WTC11 (cell line): ENCODE results near the gene FMNL2. TPM values are rescaled to one million over a fixed set of nuclear protein-coding genes. Genes with fewer than 3 reads are reported as not detected.

Experiments used
- ATAC-seq: fragments of 200-7000 bp; cut with Tn5 transposase; 2 replicates; pipeline ENCODE4 v1.10.0; 2021; ENCODE audit warnings: mild to moderate bottlenecking, moderate library complexity
- CTCF ChIA-PET: fragments of 300-600 bp; sonication (Branson Sonifier 250); formaldehyde crosslinking; loops from one replicate; lab custom pipeline; 2021; ENCODE audit warnings: antibody characterized with exemption; lab: Charles Lee
- POLR2A ChIA-PET: fragments of 350-600 bp; sonication (Branson Sonifier 250); formaldehyde crosslinking; loops from one replicate; lab custom pipeline; 2021; ENCODE audit warnings: antibody characterized with exemption; lab: Charles Lee
- DNase-seq: peaks from one replicate; pipeline ENCODE4 v3.0.0; 2021; ENCODE audit warnings: low spot score
- H3K27ac Mint-ChIP-seq: 2 replicates; pipeline ENCODE4 v1.8.0; 2021; ENCODE audit warnings: mixed read lengths
- H3K27me3 Mint-ChIP-seq: 2 replicates; pipeline ENCODE4 v1.8.0; 2021; ENCODE audit warnings: low read depth, mild to moderate bottlenecking, moderate library complexity, mixed read lengths
- H3K36me3 Mint-ChIP-seq: 2 replicates; pipeline ENCODE4 v1.8.0; 2021; ENCODE audit warnings: mixed read lengths
- H3K4me1 Mint-ChIP-seq: 2 replicates; pipeline ENCODE4 v1.8.0; 2022; ENCODE audit warnings: mixed read lengths
- H3K4me3 Mint-ChIP-seq: 2 replicates; pipeline ENCODE4 v1.8.0; 2021; ENCODE audit warnings: mild to moderate bottlenecking, moderate library complexity, mixed read lengths
- H3K9me3 Mint-ChIP-seq: 2 replicates; pipeline ENCODE4 v1.8.0; 2021; ENCODE audit warnings: mixed read lengths
- FOXP1 ChIP-seq: sonication (generic); formaldehyde crosslinking; IDR thresholded peaks from 2 replicates; pipeline ENCODE4 v1.8.0; 2022; ENCODE audit warnings: missing genetic modification reagents, mild to moderate bottlenecking, moderate library complexity, borderline replicate concordance
- GRHL2 ChIP-seq: fragments of 250-450 bp; sonication (Bioruptor Pico); IDR thresholded peaks from 2 replicates; pipeline ENCODE4 v1.8.0; 2022; ENCODE audit warnings: mild to moderate bottlenecking, moderate library complexity; ENCODE audit not compliant: insufficient replicate concordance, severe bottlenecking
- GTF2I ChIP-seq: fragments of 250-450 bp; sonication (Bioruptor Pico); conservative IDR thresholded peaks from 2 replicates; pipeline ENCODE4 v1.4.0; 2021; ENCODE audit warnings: mild to moderate bottlenecking
- HMGA2 ChIP-seq: fragments of 250-450 bp; sonication (Bioruptor Pico); IDR thresholded peaks from 2 replicates; pipeline ENCODE4 v1.4.0; 2021; ENCODE audit warnings: mild to moderate bottlenecking, moderate library complexity
- IRF2 ChIP-seq: sonication (generic); formaldehyde crosslinking; IDR thresholded peaks from 2 replicates; pipeline ENCODE4 v1.8.0; 2022; ENCODE audit warnings: low read depth, missing genetic modification reagents, borderline replicate concordance
- JUN ChIP-seq: sonication (generic); formaldehyde crosslinking; IDR thresholded peaks from 2 replicates; pipeline ENCODE4 v1.8.0; 2023; ENCODE audit warnings: mild to moderate bottlenecking, missing genetic modification reagents
- SMAD4 ChIP-seq: sonication (generic); formaldehyde crosslinking; IDR thresholded peaks from 2 replicates; pipeline ENCODE4 v1.8.0; 2022; ENCODE audit warnings: mild to moderate bottlenecking, missing genetic modification reagents
- SOX15 ChIP-seq: fragments of 250-450 bp; sonication (Bioruptor Pico); IDR thresholded peaks from 2 replicates; pipeline ENCODE4 v1.9.0; 2021; ENCODE audit warnings: mild to moderate bottlenecking
- TEAD1 ChIP-seq: sonication (generic); formaldehyde crosslinking; IDR thresholded peaks from 2 replicates; pipeline ENCODE4 v1.8.0; 2022; ENCODE audit warnings: mild to moderate bottlenecking, missing genetic modification reagents
- TP53 ChIP-seq: sonication (generic); formaldehyde crosslinking; IDR thresholded peaks from 2 replicates; pipeline ENCODE4 v1.8.1; 2023; ENCODE audit warnings: mild to moderate bottlenecking, missing genetic modification reagents
- ZBTB21 ChIP-seq: sonication (generic); formaldehyde crosslinking; IDR thresholded peaks from 2 replicates; pipeline ENCODE4 v1.8.1; 2023; ENCODE audit warnings: mild to moderate bottlenecking, missing genetic modification reagents, borderline replicate concordance
- total RNA-seq: library from RNA; stranded (reverse); gene quantifications from 3 replicates; pipeline ENCODE4 v1.2.3, GENCODE V29; 2021
- TF ChIP-seq, protein P1 (sequence below): fragments of 200-600 bp; IDR thresholded peaks from 2 replicates; pipeline ENCODE4 v1.8.0; 2022; ENCODE audit warnings: antibody characterized with exemption
- TF ChIP-seq, protein P2 (sequence below): sonication (generic); formaldehyde crosslinking; IDR thresholded peaks from 2 replicates; pipeline ENCODE4 v1.8.0; 2023; ENCODE audit warnings: mild to moderate bottlenecking, missing genetic modification reagents
- TF ChIP-seq, protein P3 (sequence below): fragments of 250-450 bp; sonication (Bioruptor Pico); IDR thresholded peaks from 2 replicates; pipeline ENCODE4 v1.9.0; 2021; ENCODE audit warnings: mild to moderate bottlenecking, borderline replicate concordance
- TF ChIP-seq, protein P4 (sequence below): sonication (generic); formaldehyde crosslinking; IDR thresholded peaks from 2 replicates; pipeline ENCODE4 v1.8.1; 2023; ENCODE audit warnings: mild to moderate bottlenecking, moderate library complexity, missing genetic modification reagents
- TF ChIP-seq, protein P5 (sequence below): sonication (generic); formaldehyde crosslinking; IDR thresholded peaks from 2 replicates; pipeline ENCODE4 v1.8.1; 2023; ENCODE audit warnings: mild to moderate bottlenecking, missing genetic modification reagents
- TF ChIP-seq, protein P6 (sequence below): sonication (generic); formaldehyde crosslinking; IDR thresholded peaks from 2 replicates; pipeline ENCODE4 v1.8.0; 2022; ENCODE audit warnings: mild to moderate bottlenecking, missing genetic modification reagents
- TF ChIP-seq, protein P7 (sequence below): sonication (generic); formaldehyde crosslinking; IDR thresholded peaks from 2 replicates; pipeline ENCODE4 v1.8.0; 2022; ENCODE audit warnings: mild to moderate bottlenecking, missing genetic modification reagents

FMNL2 gene
- total RNA-seq, 1 experiment from 2014 or later, result 43.0 TPM

DNA sequence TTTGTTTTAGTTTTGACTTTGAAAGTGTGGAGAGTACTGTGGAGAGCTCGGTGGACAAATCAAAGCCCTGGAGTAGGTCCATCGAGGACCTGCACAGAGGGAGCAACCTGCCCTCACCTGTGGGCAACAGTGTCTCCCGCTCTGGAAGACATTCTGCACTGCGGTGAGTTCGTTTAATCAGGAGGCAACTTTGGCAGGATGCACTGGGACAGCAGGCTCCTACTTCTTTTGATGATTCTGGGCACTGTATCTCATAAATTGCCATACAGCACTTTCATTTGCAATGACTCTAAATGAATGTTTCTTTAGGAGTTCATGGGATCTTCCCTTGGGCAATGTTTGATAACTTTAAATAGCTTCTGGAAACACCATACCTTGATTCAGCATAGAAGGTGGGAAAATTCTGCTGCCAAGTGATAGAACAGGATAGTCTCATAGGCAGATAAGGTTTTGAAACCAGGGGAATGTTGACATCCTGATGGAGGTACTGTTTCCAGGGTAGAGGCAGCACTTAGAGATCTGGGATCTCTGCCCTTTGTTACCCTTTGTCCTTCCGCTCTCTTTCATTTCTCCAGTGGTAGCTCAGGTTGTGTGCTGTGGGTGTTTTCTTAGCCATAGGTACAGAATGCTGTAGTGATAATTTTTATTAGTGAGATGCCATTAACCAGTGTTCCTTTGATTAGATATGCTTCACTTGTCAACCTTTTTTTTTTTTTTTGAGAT is 226.1 kb downstream of the FMNL2 start:
- Mint-ChIP-seq H3K9me3 (no peaks in the 10 kb centered on the region), H3K4me1 (peaks cover 14% of the 10 kb centered on the region), H3K27ac (no peak overlapping the region), H3K27me3 (no peaks in the 10 kb centered on the region), H3K36me3 (peaks cover 15% of the 10 kb centered on the region), H3K4me3 (no peak overlapping the region)
- POLR2A ChIA-PET, result interaction anchor here (0.5 kb wide), 1 partner anchor 376 kb away, joined by 3 read pairs; no protein-coding TSS in a partner anchor
- DNase-seq (no peak), ATAC-seq (no peak)
- CTCF ChIA-PET, result interaction anchor here (1.0 kb wide), 1 partner anchor 8 kb away, joined by 4 read pairs; no protein-coding TSS in a partner anchor
- TF ChIP-seq IRF2 (CRISPR knock-in tag) (no peak), FOXP1 (CRISPR knock-in tag) (no peak), TEAD1 (CRISPR knock-in tag) (no peak), TP53 (CRISPR knock-in tag) (no peak)
- TF ChIP-seq, protein P1, sequence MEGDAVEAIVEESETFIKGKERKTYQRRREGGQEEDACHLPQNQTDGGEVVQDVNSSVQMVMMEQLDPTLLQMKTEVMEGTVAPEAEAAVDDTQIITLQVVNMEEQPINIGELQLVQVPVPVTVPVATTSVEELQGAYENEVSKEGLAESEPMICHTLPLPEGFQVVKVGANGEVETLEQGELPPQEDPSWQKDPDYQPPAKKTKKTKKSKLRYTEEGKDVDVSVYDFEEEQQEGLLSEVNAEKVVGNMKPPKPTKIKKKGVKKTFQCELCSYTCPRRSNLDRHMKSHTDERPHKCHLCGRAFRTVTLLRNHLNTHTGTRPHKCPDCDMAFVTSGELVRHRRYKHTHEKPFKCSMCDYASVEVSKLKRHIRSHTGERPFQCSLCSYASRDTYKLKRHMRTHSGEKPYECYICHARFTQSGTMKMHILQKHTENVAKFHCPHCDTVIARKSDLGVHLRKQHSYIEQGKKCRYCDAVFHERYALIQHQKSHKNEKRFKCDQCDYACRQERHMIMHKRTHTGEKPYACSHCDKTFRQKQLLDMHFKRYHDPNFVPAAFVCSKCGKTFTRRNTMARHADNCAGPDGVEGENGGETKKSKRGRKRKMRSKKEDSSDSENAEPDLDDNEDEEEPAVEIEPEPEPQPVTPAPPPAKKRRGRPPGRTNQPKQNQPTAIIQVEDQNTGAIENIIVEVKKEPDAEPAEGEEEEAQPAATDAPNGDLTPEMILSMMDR, result no peak

DNA sequence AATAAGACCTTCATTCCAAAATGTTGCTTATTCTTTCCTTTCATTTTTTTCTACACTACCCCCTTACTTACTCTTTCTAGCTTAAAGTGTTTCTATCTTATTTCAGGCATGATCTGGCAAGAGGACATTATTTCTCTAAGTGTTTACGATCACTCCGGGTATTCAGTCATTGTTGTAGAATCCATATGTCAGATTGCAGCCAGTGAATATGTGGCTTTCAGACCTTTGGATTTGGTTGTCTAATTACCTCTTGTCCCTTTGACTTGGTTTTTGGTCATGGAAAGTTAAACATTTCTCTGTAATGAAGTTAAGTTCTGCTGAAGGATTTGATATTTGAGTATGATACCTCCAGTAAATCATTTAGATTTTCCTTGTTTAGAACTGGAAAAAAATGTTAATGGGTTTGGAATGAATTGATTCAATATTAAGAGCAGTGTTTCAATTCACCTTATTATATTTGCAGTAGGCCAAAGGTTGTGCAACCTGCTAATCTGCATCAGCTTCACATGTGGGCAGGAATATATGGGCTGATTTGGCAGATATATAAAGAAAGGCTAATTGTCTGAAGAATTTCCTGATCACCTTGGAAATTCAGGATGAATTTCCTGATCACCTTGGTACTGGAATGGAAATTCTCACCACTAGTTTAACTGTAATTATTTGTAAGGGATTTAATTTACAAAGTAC is 227.4 kb downstream of the FMNL2 start:
- H3K36me3 Mint-ChIP-seq, result peaks cover 15% of the 10 kb centered on the region
- no peak for DNase-seq
- ATAC-seq, result no peak
- H3K4me1 Mint-ChIP-seq, result peaks cover 5% of the 10 kb centered on the region
- ChIA-PET CTCF (no interaction called here), POLR2A (no interaction called here)
- H3K4me3 Mint-ChIP-seq, result no peak overlapping the region
- H3K9me3 Mint-ChIP-seq, result no peaks in the 10 kb centered on the region
- 0 out of 2 replicates have a peak overlapping the region, but pooled peaks have one; percentile 3 for H3K27ac Mint-ChIP-seq
- H3K27me3 Mint-ChIP-seq, result no peaks in the 10 kb centered on the region
- TF ChIP-seq GTF2I (CRISPR knock-in tag) (no peak), GRHL2 (no peak), JUN (CRISPR knock-in tag) (no peak), SMAD4 (CRISPR knock-in tag) (no peak), HMGA2 (CRISPR knock-in tag) (no peak), SOX15 (CRISPR knock-in tag) (no peak), ZBTB21 (CRISPR knock-in tag) (no peak)
- TF ChIP-seq, protein P2, sequence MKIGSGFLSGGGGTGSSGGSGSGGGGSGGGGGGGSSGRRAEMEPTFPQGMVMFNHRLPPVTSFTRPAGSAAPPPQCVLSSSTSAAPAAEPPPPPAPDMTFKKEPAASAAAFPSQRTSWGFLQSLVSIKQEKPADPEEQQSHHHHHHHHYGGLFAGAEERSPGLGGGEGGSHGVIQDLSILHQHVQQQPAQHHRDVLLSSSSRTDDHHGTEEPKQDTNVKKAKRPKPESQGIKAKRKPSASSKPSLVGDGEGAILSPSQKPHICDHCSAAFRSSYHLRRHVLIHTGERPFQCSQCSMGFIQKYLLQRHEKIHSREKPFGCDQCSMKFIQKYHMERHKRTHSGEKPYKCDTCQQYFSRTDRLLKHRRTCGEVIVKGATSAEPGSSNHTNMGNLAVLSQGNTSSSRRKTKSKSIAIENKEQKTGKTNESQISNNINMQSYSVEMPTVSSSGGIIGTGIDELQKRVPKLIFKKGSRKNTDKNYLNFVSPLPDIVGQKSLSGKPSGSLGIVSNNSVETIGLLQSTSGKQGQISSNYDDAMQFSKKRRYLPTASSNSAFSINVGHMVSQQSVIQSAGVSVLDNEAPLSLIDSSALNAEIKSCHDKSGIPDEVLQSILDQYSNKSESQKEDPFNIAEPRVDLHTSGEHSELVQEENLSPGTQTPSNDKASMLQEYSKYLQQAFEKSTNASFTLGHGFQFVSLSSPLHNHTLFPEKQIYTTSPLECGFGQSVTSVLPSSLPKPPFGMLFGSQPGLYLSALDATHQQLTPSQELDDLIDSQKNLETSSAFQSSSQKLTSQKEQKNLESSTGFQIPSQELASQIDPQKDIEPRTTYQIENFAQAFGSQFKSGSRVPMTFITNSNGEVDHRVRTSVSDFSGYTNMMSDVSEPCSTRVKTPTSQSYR, result no peak
- TF ChIP-seq, protein P3, sequence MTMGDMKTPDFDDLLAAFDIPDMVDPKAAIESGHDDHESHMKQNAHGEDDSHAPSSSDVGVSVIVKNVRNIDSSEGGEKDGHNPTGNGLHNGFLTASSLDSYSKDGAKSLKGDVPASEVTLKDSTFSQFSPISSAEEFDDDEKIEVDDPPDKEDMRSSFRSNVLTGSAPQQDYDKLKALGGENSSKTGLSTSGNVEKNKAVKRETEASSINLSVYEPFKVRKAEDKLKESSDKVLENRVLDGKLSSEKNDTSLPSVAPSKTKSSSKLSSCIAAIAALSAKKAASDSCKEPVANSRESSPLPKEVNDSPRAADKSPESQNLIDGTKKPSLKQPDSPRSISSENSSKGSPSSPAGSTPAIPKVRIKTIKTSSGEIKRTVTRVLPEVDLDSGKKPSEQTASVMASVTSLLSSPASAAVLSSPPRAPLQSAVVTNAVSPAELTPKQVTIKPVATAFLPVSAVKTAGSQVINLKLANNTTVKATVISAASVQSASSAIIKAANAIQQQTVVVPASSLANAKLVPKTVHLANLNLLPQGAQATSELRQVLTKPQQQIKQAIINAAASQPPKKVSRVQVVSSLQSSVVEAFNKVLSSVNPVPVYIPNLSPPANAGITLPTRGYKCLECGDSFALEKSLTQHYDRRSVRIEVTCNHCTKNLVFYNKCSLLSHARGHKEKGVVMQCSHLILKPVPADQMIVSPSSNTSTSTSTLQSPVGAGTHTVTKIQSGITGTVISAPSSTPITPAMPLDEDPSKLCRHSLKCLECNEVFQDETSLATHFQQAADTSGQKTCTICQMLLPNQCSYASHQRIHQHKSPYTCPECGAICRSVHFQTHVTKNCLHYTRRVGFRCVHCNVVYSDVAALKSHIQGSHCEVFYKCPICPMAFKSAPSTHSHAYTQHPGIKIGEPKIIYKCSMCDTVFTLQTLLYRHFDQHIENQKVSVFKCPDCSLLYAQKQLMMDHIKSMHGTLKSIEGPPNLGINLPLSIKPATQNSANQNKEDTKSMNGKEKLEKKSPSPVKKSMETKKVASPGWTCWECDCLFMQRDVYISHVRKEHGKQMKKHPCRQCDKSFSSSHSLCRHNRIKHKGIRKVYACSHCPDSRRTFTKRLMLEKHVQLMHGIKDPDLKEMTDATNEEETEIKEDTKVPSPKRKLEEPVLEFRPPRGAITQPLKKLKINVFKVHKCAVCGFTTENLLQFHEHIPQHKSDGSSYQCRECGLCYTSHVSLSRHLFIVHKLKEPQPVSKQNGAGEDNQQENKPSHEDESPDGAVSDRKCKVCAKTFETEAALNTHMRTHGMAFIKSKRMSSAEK (CRISPR knock-in tag), result no peak
- TF ChIP-seq, protein P4, sequence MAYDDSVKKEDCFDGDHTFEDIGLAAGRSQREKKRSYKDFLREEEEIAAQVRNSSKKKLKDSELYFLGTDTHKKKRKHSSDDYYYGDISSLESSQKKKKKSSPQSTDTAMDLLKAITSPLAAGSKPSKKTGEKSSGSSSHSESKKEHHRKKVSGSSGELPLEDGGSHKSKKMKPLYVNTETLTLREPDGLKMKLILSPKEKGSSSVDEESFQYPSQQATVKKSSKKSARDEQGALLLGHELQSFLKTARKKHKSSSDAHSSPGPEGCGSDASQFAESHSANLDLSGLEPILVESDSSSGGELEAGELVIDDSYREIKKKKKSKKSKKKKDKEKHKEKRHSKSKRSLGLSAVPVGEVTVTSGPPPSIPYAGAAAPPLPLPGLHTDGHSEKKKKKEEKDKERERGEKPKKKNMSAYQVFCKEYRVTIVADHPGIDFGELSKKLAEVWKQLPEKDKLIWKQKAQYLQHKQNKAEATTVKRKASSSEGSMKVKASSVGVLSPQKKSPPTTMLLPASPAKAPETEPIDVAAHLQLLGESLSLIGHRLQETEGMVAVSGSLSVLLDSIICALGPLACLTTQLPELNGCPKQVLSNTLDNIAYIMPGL (CRISPR knock-in tag), result no peak
- TF ChIP-seq, protein P5, sequence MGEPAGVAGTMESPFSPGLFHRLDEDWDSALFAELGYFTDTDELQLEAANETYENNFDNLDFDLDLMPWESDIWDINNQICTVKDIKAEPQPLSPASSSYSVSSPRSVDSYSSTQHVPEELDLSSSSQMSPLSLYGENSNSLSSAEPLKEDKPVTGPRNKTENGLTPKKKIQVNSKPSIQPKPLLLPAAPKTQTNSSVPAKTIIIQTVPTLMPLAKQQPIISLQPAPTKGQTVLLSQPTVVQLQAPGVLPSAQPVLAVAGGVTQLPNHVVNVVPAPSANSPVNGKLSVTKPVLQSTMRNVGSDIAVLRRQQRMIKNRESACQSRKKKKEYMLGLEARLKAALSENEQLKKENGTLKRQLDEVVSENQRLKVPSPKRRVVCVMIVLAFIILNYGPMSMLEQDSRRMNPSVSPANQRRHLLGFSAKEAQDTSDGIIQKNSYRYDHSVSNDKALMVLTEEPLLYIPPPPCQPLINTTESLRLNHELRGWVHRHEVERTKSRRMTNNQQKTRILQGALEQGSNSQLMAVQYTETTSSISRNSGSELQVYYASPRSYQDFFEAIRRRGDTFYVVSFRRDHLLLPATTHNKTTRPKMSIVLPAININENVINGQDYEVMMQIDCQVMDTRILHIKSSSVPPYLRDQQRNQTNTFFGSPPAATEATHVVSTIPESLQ (CRISPR knock-in tag), result no peak
- TF ChIP-seq, protein P6, sequence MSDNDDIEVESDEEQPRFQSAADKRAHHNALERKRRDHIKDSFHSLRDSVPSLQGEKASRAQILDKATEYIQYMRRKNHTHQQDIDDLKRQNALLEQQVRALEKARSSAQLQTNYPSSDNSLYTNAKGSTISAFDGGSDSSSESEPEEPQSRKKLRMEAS (CRISPR knock-in tag), result no peak
- TF ChIP-seq, protein P7, sequence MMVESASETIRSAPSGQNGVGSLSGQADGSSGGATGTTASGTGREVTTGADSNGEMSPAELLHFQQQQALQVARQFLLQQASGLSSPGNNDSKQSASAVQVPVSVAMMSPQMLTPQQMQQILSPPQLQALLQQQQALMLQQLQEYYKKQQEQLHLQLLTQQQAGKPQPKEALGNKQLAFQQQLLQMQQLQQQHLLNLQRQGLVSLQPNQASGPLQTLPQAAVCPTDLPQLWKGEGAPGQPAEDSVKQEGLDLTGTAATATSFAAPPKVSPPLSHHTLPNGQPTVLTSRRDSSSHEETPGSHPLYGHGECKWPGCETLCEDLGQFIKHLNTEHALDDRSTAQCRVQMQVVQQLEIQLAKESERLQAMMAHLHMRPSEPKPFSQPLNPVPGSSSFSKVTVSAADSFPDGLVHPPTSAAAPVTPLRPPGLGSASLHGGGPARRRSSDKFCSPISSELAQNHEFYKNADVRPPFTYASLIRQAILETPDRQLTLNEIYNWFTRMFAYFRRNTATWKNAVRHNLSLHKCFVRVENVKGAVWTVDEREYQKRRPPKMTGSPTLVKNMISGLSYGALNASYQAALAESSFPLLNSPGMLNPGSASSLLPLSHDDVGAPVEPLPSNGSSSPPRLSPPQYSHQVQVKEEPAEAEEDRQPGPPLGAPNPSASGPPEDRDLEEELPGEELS (CRISPR knock-in tag), result no peak
